Adrenal gland (tissue), 5 donors: ENCODE results near the gene MAP2K6.

Experiments used
- POLR2A ChIP-seq, 2 donors: fragments of 450-650 bp; IDR thresholded peaks; one replicate each; pipeline ENCODE4 v1.6.1; 2017; ENCODE audit warnings: antibody characterized with exemption in 2 of 2, mild to moderate bottlenecking in 2 of 2, moderate library complexity in 1 of 2
- TF ChIP-seq, protein P1 (sequence below), 6 experiments: fragments of 450-650 bp in 4 of 6; fragments of 200-600 bp in 2 of 6; sonication (generic) in 1 of 6; IDR thresholded peaks; 1 replicate in 5 of 6; 2 replicates in 1 of 6; pipeline versions ENCODE4 v1.5.1 to v1.8.0; 2016 to 2021; ENCODE audit warnings: antibody characterized with exemption in 6 of 6, mild to moderate bottlenecking in 2 of 6, moderate library complexity in 1 of 6
- donor health status: DM: no; HTN: no; CAD: no.

DNA sequence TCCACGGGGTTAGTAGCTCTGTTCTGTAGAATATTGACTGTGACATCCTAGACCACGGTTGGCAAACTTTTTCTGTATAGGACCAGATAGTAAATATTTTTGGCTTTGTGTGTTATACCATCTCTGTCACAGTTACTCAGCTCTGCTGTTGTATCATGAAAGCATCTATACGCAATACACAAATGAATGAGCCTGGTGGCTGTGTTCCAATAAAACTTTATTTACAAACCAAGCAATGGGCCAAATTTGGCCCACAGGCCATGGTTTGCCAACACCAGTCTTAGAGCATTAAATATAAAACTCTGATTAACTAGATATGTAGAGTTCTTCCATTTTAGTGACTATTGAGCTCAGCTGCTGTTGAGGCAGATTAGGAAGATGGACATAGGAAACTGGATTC is 132.7 kb downstream of the MAP2K6 start:
- no peak for TF ChIP-seq POLR2A (IDR thresholded peaks at IDR 0.05)
- TF ChIP-seq, protein P1, sequence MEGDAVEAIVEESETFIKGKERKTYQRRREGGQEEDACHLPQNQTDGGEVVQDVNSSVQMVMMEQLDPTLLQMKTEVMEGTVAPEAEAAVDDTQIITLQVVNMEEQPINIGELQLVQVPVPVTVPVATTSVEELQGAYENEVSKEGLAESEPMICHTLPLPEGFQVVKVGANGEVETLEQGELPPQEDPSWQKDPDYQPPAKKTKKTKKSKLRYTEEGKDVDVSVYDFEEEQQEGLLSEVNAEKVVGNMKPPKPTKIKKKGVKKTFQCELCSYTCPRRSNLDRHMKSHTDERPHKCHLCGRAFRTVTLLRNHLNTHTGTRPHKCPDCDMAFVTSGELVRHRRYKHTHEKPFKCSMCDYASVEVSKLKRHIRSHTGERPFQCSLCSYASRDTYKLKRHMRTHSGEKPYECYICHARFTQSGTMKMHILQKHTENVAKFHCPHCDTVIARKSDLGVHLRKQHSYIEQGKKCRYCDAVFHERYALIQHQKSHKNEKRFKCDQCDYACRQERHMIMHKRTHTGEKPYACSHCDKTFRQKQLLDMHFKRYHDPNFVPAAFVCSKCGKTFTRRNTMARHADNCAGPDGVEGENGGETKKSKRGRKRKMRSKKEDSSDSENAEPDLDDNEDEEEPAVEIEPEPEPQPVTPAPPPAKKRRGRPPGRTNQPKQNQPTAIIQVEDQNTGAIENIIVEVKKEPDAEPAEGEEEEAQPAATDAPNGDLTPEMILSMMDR (IDR thresholded peaks at IDR 0.05), result no peak
